CD4-positive, alpha-beta T cell treated with Interleukin-17A for 4 hours (primary cell): ENCODE data around the gene STXBP1.

ENCODE experiments used
- DNase-seq: peaks from one replicate; pipeline ENCODE4 v3.0.0-alpha.2; 2020; ENCODE audit warnings: mixed read lengths

The STXBP1 gene

DNA sequence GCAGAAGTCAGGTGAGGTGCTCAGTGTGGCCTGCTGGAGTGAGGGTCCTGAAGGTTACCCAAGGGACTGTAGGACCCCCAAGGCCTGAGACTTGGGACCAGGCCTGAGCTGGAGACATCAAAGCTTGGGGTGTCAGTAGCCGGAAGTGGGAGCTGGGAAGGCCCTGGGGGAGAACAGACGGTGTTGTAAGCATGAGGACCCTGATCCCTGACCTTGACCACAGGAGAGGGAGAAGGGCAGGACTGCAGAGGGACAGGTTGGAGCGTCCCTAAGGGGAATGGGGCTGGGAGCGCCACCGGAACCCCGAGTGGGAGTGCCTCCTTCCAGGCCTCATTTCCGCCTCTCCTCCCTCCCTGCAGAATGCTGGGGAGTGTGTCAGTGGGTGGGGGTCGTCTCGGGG is 104.3 kb downstream of the STXBP1 start:
- DNase-seq: no peak

- DNase-seq: no peak
These were observed 105.7 kb downstream of the STXBP1 start for GRCh38 chr9:127717766-127718165.

- peak; percentile 57 for DNase-seq
These were observed 108.2 kb downstream of the STXBP1 start for GRCh38 chr9:127720031-127720864.

DNA sequence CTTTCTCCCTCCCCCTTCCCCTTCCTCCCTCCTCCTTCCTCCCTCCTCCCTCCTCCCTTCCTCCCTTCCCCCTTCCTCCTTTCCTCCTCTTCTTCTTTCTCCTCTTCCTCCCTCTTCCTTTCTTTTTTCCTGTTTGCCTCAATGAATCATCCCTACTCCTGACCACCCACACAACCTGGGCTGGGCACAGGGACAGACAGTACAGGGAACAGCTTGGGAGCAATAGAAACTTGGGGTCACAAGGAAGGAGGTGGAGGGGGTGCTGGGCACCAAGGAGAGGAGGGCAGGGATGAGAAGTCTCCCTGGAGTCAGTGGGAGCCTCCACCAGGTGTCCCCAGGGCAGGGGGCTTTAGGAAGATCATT is 108.8 kb downstream of the STXBP1 start:
- DNase-seq: no peak

GRCh38 chr9:127721391-127721821 is 109.3 kb downstream of the STXBP1 start:
- DNase-seq: no peak

GRCh38 chr9:127722055-127722745 is 110.1 kb downstream of the STXBP1 start:
- DNase-seq: no peak

DNA sequence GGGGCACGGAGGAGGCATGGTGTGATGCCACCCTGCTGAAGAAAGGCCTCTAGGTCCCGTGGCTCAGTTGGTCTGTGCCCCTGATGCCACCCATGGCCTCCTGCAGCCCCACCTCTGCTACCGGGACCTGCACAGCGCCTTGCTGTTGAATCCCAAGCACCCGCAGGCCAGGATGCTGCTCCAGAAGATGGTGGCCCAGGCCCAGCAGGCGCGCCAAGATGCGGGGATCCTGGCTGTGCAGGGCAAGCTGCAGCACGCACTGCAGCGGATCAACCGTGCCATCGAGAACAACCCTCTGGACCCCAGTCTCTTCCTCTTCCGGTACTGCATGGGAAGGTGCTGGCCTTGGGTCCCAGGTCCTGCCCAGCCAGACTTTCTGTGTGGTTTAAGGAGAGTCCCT is 110.9 kb downstream of the STXBP1 start:
- no peak for DNase-seq

- no peak for DNase-seq
These were observed 111.4 kb downstream of the STXBP1 start for GRCh38 chr9:127723444-127723843.

DNA sequence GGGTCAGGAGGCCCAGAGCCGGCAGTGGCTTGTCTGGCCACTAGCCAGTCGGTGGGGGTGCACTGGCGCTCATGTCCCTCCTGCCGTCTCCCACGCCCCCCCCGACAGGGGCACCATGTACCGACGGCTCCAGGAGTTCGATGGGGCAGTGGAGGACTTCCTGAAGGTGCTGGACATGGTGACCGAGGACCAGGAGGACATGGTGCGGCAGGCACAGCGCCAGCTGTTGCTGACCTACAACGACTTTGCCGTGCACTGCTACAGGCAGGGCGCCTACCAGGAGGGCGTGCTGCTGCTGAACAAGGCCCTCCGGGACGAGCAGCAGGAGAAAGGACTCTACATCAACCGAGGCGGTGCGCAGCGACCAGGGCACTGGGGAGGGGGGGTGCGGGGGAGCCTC is 111.9 kb downstream of the STXBP1 start:
- no peak for DNase-seq

GRCh38 chr9:127726871-127727270 is 114.8 kb downstream of the STXBP1 start:
- no peak for DNase-seq

- no peak for DNase-seq
These were observed 116.7 kb downstream of the STXBP1 start for GRCh38 chr9:127728808-127729207.

- DNase-seq: no peak
These were observed 117.6 kb downstream of the STXBP1 start for GRCh38 chr9:127729522-127730256.

DNA sequence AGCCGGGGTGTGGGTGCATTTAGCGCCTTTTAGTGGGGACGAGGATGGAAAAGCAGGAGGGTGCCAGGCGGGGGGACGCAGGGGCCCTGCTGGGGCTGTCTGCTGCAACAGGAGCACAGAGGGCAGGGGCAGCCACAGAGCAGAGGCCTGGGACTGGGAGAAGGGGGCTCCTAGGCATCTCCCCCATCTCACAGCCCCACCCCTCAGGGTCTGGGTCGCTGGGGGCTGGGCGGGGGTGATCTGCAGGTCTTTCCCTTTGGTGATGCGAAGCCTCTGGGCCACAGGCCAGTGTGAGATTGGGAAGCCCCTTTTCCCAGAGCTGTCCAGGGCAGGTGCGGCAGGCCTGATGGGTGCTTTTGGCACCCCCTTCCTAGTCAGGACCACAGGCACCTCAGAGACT is 118.2 kb downstream of the STXBP1 start:
- no peak for DNase-seq

DNA sequence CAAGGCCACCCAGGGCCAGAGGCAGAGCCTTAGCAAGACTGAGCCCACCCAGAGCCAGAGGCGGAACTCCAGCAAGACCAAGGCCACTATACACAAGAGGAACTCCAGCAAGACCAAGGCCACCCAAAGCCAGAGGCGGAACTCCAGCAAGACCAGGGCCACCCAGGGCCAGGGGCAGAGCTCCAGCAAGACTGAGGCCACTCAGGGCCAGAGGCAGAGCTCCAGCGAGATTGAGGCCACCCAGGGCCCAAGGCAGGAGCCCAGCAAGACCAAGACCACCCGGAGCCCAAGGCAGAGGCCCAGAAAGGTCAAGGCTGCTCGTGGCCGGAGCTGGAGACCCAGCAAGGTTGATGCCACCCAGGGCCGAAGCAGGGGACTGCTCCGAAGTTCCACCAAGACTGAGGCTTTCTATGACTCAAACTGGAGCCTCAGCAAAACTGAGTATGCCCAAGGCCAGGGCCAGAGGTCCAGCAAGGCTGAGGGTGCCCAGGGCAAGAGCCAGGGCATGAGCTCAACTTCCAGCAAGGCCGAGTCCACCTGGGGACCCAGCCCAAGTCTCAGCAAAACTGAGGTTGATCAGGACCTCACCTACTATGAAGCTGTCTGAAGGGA is 118.8 kb downstream of the STXBP1 start:
- no peak for DNase-seq

DNA sequence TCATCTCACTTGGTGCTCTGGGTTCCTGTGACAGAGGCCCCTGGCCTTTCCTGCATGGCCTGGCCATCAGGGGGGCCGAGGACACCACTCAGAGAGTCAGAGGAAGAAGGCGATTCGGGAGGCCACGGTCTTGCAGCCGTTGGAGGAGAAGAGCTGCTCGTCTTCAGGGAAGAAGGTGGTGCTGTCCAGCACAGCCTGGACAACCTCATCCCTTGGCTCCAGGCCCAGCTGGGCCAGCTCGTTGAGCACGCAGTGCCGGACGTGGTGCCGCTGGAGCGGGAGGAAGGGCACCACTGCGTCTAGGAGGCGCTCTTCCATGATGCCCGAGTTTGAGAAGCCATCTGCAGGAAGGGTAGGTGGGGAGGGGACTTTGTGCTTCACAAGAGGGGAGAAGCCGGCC is 119.9 kb downstream of the STXBP1 start:
- DNase-seq: no peak

- no peak for DNase-seq
These were observed 120.4 kb downstream of the STXBP1 start for GRCh38 chr9:127732444-127732843.

DNA sequence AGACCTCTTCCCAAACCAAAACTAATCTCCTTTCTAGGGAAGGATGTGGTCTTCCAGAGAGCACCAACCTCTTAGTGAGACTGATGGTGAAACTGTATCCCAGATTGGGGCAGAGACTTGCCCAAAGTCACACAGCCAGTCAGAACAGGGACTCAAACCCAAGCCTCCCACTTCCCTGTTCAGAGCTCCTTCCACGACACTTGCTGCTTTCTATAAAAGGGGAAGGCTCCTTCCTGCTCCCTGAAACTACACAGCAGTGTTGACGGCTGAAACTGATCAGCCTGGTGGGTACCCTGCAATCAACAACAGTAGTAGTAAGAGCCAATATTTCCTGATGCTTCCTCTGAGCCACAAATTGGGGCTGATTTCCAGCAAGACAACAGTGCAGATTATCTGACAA is 121.5 kb downstream of the STXBP1 start:
- no peak for DNase-seq

- DNase-seq: no peak
These were observed 122.2 kb downstream of the STXBP1 start for GRCh38 chr9:127734247-127734746.

DNA sequence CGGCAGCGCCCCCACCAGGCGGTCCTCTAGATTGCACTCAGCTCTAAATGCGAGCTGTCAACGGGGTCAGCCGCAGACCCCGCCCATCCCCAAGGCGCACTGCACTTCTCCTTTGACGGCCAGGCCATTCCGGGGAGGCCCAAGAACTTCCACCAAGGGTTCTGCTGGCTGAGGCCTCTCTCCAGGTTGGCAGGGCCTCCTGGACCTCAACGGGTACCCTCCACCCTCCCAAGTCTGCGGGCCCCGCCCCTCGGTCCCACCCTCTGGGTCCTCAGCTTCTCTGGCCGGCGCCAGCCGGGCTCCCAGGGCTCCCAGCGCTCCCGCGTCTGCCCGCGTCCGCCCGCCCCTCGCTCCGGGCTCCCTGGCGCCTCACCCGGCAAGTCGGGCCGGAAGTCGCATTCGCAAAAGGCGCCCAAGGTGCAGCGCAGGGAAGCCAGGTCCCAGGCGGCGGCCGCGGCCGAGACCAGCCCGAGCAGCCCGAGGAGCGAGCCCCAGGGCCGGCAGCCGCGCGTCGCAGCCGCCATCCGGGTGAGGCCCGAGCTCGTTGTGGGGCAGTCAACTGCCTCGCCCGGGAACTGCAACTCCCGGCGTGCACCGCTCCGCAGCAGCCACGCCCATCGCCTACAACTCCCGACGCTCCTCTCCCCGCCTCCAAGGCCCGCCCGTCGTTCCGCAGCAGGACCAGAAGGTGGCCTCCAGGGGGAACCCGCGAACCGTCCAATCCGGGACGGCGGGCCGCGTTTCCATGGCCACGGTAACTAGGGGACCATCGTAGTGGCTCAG is 122.9 kb downstream of the STXBP1 start, which contains the start of gene TOR2A:
TSS of gene TOR2A (minus strand) at position 548 of the 783 bp plus-strand sequence. CDS start at position 524, 24 bp downstream.
- DNase-seq: peak; percentile 99

DNA sequence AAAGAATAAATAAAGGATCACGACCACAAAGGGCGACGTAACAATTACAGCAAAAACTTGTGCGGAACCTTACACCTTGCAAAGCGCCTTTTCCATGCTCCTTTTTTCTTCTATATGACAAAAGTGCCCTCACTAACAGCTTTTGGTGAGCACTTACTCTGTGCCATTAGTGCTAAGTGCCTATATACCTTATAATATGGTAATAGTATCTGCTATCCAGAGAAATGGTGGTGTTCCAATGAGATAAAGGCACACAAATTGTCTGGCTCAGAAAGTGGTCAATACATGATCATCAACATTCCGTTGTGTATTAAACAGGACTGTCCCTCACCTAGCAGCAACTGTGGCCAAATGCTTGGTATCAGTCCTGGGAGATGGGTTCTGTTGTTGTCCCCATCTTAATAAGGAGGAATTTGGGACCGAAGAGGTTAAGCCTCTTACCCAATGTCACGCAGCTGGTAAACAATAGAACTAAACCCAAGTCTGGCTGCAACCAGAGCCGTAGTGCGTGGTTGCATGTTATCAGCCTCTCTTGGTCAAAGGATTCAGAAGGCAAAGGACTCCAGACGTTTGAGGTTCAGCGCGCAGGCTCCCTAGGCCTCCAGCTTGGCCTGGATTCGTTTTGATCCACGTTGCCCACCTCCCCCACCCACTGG is 123.6 kb downstream of the STXBP1 start:
- DNase-seq: no peak

- no peak for DNase-seq
These were observed 126.6 kb downstream of the STXBP1 start for GRCh38 chr9:127738666-127739065.
